ENCODE data around the gene PATJ.

- TF ChIP-seq CTCF (conservative IDR thresholded peaks at IDR 0.05; ENCODE audit: low read length), result no peak
- no peak for TF ChIP-seq EZH2phosphoT487 (IDR thresholded peaks at IDR 0.05; ENCODE audit: borderline replicate concordance)
These were observed 1.1 kb downstream of the PATJ start for GRCh38 chr1:61743431-61743705.

Measured in Loucy (cell line).